NCI-H1105 treated with DMSO at 0.1 percent for 48 hours (cell line): Measurements from ENCODE around the gene KATNAL1.
"Not testable (repeated sequence)": the region's sequence is repeated elsewhere in the genome, so short reads cannot be mapped to it uniquely, and the experiment has no call there.

Source experiments
- DNase-seq: peaks from one replicate; lab custom pipeline; 2025; lab: John Stamatoyannopoulos, UW

Gene KATNAL1

GRCh38 chr13:30211745-30212144 is 95.6 kb downstream of the KATNAL1 start:
- no peak for DNase-seq

- DNase-seq: no peak
Observed at GRCh38 chr13:30204564-30204963, 102.8 kb downstream of the KATNAL1 start.

- DNase-seq: no peak
Observed at GRCh38 chr13:30196025-30196424, 111.3 kb downstream of the KATNAL1 start.

DNA sequence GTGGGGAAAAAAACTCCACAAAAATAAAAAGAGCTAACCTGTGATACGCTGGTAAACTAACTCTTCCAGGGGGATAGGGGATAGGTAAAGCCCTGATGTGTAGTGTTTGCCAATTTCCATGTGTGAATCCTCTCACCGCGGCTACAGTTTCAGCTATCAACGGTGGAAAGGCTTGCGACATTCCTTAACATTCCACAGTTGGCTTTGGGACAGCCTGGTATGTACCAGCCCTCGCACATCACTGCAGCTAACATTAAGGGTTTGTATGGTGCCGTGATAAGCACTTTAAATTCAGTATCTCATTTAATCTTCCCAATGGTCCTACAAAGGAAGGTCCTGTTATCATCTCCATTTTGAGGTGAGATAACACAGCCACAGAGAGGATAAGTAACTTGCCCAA is 112.4 kb downstream of the KATNAL1 start:
- DNase-seq: no peak

GRCh38 chr13:30193279-30194234 is 113.8 kb downstream of the KATNAL1 start:
- DNase-seq: no peak

DNA sequence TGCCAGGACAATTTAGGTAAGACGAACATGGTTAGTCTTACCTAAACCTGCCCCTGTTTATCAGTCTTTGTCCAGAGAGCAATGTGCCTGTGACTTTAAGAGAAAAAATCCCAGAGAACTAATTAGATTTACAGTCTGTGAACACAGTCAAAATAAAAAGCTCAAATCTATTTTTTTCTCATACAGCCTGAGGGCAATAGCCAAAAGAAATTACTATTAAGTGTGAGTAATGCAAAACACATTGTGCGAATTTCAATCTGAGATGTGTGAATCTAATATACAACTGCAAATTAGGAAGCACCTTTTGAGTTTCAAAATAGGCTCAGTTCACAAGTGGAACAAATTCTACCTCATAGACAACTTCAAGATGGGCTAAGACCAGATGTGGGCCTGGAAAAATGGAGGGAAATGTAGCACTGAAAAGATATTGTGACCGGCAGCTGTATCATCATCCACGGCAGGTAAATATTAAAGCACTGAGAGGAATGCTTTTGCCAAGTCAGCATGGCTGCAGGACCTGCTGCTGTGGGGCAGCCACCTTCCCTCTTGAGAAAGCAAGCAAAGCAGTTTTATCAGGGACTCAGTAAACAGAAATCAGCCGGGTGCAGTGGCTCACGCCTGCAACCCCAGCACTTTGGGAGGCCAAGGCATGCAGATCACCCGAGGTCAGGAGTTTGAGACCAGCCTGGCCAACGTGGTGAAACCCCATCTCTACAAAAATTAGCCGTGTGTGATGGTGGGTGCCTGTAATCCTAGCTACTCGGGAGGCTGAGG is 114.8 kb downstream of the KATNAL1 start:
- DNase-seq: no peak

DNA sequence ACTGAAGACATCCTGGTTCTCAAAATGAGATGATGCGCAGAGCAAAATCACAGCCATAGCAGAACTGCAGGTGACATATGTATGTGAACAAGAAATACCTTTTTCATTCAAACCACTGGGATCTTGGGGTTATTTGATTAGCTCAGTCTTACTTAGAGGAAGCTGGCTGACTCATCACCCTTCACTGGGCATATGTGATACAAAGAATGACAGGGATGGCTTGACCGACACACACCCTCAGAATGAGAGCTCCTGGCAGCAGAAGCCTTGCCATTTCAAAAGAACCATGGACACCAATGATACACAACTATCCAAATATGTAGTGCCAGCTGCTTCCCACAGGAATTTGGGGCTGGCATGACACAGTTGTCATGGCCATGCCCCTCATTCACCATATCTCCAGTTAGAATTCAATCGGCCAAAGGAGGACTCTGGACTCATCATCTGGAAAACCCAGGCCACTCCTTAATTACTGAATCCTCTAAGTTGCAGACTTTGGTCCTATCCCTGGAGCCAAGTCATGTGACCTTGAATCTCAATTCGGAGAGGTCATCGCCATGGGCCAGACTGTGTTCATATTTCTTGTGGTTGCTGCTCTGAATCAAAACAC is 115.8 kb downstream of the KATNAL1 start:
- DNase-seq: no peak

DNA sequence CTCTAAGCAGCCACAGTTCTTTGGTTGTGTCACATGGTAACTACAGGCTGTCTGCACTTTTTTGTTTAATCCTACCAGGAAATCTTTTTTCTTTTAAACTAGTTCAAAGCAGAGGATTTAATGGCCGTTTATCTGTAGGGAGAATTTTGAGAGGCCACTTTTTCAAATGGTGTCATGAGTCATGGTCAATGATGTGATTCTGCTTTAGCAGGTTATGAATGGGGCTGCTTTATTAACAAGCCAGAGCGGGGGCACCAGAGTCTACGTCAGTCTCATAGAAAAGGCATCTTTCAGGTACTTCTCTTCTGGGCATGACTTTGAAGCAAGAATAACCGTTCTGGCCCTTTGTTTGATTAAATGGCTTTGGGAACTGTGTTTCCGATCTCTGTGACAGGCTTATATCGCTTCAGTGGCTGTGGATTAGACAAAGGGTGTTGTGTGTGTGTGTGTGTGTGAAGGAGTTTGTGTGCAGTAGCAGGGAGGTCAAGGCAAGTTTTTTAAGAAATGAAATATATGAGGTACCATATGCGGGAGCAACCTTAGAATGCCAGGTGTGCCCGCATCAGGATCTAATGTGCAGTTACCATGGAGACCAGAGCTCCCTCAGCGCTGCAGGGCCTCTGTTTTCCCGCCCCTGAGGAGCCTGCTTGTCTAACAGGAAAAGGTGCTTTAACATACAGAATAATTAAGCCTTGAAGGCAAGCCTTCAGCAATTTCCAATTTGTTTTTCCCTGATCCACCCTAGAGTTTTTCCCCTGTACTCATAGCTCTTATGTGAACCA is 120.5 kb downstream of the KATNAL1 start:
- DNase-seq: peak; percentile 88

DNA sequence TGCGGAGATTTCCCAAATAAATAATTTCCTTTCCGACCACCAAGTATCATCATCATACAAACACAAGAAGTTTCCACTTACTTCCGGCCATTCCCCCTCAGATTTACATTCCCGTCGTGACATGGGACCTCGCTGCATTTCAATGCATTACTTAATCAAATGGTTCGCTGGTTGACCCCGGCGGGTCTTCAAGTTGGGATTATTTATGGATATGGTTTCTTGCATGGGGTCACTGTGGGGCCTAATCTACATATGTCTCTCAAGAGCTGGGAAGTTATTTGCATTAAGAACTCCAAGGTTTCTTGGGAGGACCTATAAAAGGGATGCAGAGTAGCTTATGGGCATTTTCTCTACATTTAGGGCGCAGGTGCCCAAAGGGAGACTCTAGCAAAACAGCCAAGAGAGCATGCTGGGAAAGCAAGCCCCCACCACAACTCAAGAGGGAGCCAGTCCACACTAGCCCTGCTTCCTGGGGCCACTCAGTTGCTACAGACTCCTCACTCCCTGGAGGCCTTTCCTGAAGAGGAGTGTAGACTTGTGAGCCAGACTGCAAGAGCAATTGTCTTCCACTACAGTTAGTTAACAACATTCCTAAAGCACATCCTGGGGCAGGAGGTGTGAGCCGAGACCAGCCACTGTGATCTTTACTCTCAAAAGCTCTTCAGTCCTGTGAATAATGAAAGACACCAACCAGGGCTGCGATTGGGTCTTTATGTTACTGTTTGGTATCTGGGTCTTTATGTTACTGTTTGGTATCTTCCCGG is 125.3 kb downstream of the KATNAL1 start:
- DNase-seq: no peak

DNA sequence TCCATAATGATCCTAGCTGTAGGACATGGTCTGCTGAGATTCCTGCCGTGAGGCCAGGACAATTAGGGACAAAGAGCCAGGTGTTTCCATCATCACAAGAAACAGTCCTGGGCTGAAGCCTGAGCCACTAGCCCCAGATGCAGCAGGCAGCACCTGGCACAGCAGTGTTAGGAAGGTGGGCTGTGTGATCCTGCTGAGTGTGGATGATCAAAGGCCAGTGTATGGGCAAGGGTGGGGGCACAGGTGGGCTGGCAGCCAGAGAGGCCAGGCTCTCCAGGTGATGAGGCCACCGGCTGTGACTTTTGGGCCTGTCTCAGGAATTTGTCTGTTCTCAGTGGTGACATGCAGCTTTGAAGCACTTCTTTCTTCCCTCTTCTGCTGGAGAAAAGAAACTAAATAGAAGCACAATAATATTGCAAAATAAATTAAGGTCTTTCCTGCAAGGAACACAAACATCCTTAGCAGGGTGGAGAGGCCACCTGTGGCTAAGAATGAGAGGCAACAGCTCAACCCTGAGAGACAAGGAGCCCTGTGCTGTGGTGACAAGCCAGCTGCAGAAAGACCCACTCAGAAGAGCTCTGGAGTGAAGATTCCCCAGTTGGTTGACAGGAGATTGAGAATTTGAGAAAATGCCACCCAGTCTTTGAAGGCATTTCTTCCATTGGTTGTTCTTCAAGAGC is 127.6 kb downstream of the KATNAL1 start:
- DNase-seq: peak; percentile 1

DNA sequence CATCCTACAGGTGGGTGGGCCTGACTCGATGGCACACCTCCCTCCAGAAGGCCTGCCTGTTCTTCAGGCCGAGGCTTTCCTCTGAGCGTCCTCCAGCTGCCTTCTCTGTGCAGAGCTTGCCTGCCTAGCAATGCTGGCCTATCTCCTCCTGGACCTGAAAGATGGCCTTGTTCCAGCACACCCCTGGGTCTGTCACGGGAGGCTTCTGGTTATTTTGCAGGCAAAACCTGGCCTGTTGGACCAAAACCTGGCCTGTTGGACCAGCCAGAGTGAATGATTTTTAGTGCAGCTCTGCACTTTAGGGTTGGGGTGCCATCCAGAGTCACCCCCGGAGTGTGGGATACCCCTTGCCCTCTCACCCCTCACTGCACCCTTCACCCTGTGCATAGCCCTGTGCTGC is 128.4 kb downstream of the KATNAL1 start:
- no peak for DNase-seq

- DNase-seq: no peak
Observed at GRCh38 chr13:30175166-30175565, 132.2 kb downstream of the KATNAL1 start.

- not testable (repeated sequence) for DNase-seq
Observed at GRCh38 chr13:30174250-30174649, 133.1 kb downstream of the KATNAL1 start.

- DNase-seq: no peak
Observed at GRCh38 chr13:30173303-30173610, 134.1 kb downstream of the KATNAL1 start.

DNA sequence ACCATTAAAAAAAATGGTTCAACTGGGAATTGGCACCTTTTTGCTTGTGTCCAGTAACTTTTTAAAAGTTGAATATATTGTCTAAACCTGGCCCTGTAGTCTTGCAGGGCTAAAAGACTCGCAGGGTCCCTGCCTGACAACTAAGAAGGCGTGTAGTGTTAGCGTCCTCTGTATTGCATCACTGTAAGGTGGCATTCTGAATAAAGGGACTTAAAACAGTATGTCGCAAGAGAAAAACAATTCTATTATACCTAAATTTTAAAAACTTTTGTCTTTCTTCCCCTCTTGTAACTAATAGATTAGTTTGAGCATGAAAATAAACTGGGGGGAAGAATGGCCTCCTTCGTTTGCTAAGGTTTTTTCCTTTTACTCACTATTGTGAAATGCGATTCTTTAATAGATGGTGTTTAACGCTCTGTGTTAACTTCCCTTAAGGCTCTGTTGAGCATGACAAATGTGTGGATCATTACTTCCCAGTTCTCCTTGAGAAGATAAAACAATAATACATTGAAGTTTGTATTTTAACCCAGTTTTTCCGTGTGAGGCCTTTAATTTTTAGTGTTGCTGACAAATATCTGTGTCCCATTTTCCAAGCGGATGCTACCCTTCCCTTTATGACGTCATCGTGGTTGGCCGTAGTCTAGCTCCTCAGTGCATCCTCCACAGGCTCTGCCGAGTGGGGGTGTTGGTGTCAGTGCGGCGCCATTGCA is 134.6 kb downstream of the KATNAL1 start:
- DNase-seq: no peak

GRCh38 chr13:30170569-30170968 is 136.8 kb downstream of the KATNAL1 start:
- DNase-seq: no peak

GRCh38 chr13:30169442-30169841 is 137.9 kb downstream of the KATNAL1 start:
- no peak for DNase-seq

GRCh38 chr13:30165796-30166195 is 141.6 kb downstream of the KATNAL1 start:
- DNase-seq: no peak

GRCh38 chr13:30165071-30165470 is 142.3 kb downstream of the KATNAL1 start:
- DNase-seq: no peak

DNA sequence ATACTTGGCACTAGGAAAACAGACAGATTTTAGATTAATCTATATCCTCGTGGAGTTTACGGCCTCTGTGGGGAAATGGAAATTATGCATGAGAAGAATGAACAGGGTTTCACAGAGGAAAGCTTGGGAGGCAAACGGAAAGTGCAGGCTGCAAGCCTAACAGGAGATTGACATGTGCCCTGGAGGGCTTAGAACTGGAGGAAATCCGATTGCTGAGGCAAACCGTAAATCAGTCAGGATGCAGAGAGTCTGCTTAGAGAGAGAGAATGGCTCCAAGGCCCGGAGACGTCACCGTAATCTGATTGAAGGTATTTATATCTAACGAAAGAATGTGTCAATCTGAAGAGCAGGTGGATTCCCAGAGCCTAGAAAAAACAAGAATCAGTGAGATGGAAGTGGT is 143.2 kb downstream of the KATNAL1 start:
- no peak for DNase-seq
